Upper lobe of right lung (tissue), 1 donor: ENCODE data around the gene POU5F1. TPM values are rescaled to one million over a fixed set of nuclear protein-coding genes. Genes with fewer than 3 reads are reported as not detected.

Experiments used
- ATAC-seq: fragments of 200-7000 bp; cut with Tn5 transposase; one replicate; pipeline ENCODE4 v1.9.1; 2020; ENCODE audit warnings: mild to moderate bottlenecking, moderate library complexity
- DNase-seq: peaks from one replicate; pipeline ENCODE4 v3.0.0-alpha.2; 2020
- H3K27ac ChIP-seq: fragments of 200-600 bp; one replicate; pipeline ENCODE4 v1.8.0; 2022
- H3K27me3 ChIP-seq: fragments of 200-600 bp; one replicate; pipeline ENCODE4 v1.8.0; 2022; ENCODE audit warnings: mild to moderate bottlenecking
- H3K36me3 ChIP-seq: fragments of 200-600 bp; one replicate; pipeline ENCODE4 v1.8.0; 2022
- H3K4me1 ChIP-seq: fragments of 200-600 bp; one replicate; pipeline ENCODE4 v1.8.0; 2022
- H3K4me3 ChIP-seq: fragments of 200-600 bp; one replicate; pipeline ENCODE4 v1.8.0; 2022; ENCODE audit warnings: mild to moderate bottlenecking
- H3K9me3 ChIP-seq: fragments of 200-600 bp; one replicate; pipeline ENCODE4 v1.8.0; 2022
- CTCF ChIP-seq: fragments of 200-600 bp; IDR thresholded peaks from one replicate; pipeline ENCODE4 v1.8.0; 2022; ENCODE audit warnings: antibody characterized with exemption
- intact Hi-C: fragments of 100-400 bp; cut with DNase I; formaldehyde crosslinking; loops from one replicate; pipeline ENCODE4 v1.11.0; 2022
- total RNA-seq: library from RNA; stranded (reverse); fragmentation: NEBNext Ultra II Directional; extraction: Animal tissue kit (Norgen Biotek cat#: 25700); gene quantifications from one replicate; pipeline ENCODE4 v1.2.1, GENCODE V29; 2021
- donor health status: DM: no; HTN: yes; CAD: no; lungs with severe emphysema.

Gene POU5F1
- total RNA-seq, 1 donor from 2014 or later, result 2.8 TPM

GRCh38 chr6:31139599-31139998 is 30.9 kb downstream of the POU5F1 start:
- Histone ChIP-seq H3K9me3 (no peaks in the 10 kb centered on the region), H3K27ac (no peak overlapping the region), H3K36me3 (no peaks in the 10 kb centered on the region), H3K27me3 (no peaks in the 10 kb centered on the region), H3K4me1 (peaks cover 4% of the 10 kb centered on the region), H3K4me3 (no peak overlapping the region)
- intact Hi-C loops, result loop anchor here (5.0 kb wide), 2 partner anchors 53 to 238 kb away; no protein-coding TSS in a partner anchor
- no peak for ATAC-seq
- TF ChIP-seq CTCF, result no peak
- DNase-seq, result no peak

GRCh38 chr6:31138982-31139381 is 31.5 kb downstream of the POU5F1 start, which contains the start of gene PSORS1C2:
Gene PSORS1C2, minus strand, starts transcription at chr6:31139066. Its CDS starts 40 bp downstream, at chr6:31139026.
- DNase-seq (no peak), ATAC-seq (no peak)
- Histone ChIP-seq H3K36me3 (no peaks in the 10 kb centered on the region), H3K27me3 (no peaks in the 10 kb centered on the region), H3K9me3 (no peaks in the 10 kb centered on the region), H3K4me3 (no peak within 1 kb of the TSS), H3K4me1 (peaks cover 4% of the 10 kb centered on the region), H3K27ac (no peak within 1 kb of the TSS)
- intact Hi-C loops, result loop anchor here (5.0 kb wide), 2 partner anchors 53 to 238 kb away; no protein-coding TSS in a partner anchor
- TF ChIP-seq CTCF, result no peak

- Histone ChIP-seq H3K27ac (no peak overlapping the region), H3K4me3 (no peak overlapping the region), H3K36me3 (no peaks in the 10 kb centered on the region), H3K9me3 (no peaks in the 10 kb centered on the region), H3K4me1 (peaks cover 4% of the 10 kb centered on the region), H3K27me3 (no peaks in the 10 kb centered on the region)
- no peak for TF ChIP-seq CTCF
- ATAC-seq, result no peak
- no peak for DNase-seq
- intact Hi-C loops, result loop anchor here (5.0 kb wide), 2 partner anchors 57 to 242 kb away; no protein-coding TSS in a partner anchor
Measured at GRCh38 chr6:31135710-31136109, 34.8 kb downstream of the POU5F1 start.

- Histone ChIP-seq H3K27ac (no peak overlapping the region), H3K4me3 (no peak overlapping the region), H3K9me3 (no peaks in the 10 kb centered on the region), H3K4me1 (peaks cover 3% of the 10 kb centered on the region), H3K27me3 (no peaks in the 10 kb centered on the region), H3K36me3 (no peaks in the 10 kb centered on the region)
- no peak for ATAC-seq
- no peak for DNase-seq
- intact Hi-C loops, result no loop called here
- TF ChIP-seq CTCF, result no peak
Measured at GRCh38 chr6:31132806-31133205, 37.7 kb downstream of the POU5F1 start.

GRCh38 chr6:31131595-31131994 is 38.9 kb downstream of the POU5F1 start:
- intact Hi-C loops, result no loop called here
- H3K36me3 ChIP-seq, result no peaks in the 10 kb centered on the region
- H3K27ac ChIP-seq, result no peak overlapping the region
- ATAC-seq (no peak), DNase-seq (no peak)
- no peak for TF ChIP-seq CTCF
- no peaks in the 10 kb centered on the region for H3K9me3 ChIP-seq
- H3K4me1 ChIP-seq, result no peaks in the 10 kb centered on the region
- H3K27me3 ChIP-seq, result no peaks in the 10 kb centered on the region
- no peak overlapping the region for H3K4me3 ChIP-seq

- Histone ChIP-seq H3K36me3 (no peaks in the 10 kb centered on the region), H3K4me3 (no peak overlapping the region), H3K4me1 (no peaks in the 10 kb centered on the region), H3K9me3 (no peaks in the 10 kb centered on the region), H3K27ac (no peak overlapping the region), H3K27me3 (no peaks in the 10 kb centered on the region)
- intact Hi-C loops, result no loop called here
- no peak for TF ChIP-seq CTCF
- ATAC-seq, result no peak
- no peak for DNase-seq
Measured at GRCh38 chr6:31130751-31131150, 39.7 kb downstream of the POU5F1 start.
